NCI-H187 (cell line): ENCODE results near the gene PDHB.

Experiments used
- DNase-seq, 2 experiments: peaks; one replicate each; lab custom pipeline; 2025; lab: John Stamatoyannopoulos, UW

The PDHB gene

DNA sequence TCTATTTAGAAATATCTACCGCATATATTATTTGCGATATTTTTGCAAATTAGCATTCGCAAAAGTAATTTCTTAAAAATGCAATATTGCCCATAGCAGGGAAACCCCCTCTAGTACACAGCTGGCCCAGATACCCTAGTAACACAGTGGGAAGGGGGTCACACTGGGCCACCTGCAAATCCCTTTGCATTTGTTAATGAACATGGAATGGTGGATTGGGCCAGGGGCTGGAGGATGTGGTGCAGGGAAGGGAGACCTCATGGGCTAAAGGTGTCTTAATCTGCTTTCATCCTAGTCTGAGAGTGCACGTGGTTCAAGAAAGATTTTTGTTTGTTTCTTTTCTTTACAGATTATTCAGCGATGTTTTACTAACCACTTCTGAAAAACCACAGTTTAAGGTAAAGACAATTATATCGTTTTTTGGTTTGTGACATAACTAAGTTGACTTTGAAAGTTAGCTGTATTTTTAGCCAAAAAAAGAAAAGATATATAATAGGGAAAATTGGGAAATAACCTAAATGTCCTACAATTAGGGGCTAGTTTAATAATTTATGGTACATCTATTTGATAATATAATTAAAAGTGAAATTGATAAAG, 30.0 kb downstream of the PDHB start:
- DNase-seq = no peak

DNA sequence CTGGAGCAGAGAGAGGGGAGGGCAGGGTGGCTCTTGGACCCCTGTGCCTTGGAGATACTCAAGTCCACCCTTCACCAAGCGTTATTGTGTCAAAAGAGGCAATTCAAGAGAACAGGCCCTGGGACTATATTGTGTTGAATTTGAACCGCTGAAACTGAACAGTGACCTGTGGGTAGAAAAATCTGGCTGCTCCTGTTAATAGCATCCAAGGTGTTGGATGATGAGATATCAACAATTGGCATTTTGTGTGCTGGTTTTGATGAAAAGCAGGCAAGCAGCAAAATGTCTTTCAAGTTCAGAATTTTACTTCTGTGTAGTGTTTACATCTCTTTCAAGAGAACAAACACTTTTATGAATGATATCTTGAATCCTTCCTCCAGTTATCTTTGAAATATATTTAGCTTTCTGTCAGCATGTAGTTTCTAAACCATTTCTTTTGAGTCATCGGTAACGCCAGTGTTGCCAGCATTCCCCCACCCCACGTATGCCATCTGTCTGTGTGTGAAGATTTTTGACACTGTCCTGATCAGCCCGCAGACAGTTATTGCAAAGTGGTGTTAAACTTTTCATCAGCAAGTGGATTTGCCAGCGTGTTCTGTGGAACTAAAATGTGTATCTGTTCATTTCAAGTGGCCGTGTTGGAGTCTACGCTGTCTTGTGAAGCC, 34.8 kb downstream of the PDHB start:
- DNase-seq = no peak

DNA sequence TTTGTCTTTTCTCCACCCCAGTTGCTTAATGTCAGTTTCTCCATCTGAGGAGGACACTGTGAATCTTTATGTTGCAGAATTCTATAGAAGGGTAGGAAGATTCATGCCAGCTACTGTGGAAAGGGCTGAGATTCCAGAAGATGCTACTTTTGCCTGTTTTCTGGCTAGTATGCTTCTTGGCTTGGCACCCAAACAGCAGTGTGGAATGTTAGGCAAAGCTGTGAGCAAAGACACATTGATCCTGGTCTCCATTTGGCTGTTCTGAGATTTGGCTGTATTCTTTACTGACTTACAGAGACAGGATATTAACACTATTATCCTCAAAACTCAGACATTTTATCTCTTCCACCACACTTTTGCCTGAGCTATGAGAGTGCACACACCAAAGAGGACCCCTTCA, 39.3 kb downstream of the PDHB start:
- no peak for DNase-seq

DNA sequence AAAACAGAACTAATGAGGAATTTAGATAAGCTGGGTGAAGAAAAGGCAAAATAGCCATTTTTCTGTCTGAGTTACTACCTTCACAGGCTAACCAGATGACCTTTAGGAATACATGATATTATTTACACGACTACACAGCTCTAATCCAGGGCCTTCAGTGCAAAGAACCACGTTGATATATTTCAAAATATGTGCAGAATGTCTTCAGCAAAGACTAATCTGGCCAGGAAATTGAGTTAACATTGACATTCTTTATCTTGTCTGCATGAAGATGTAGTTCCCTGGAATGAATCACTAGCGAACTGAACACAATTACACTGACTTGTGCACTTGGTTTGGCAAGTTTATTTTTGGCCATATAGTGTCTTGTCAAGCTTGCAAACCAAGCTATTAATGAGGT, 41.5 kb downstream of the PDHB start:
- no peak for DNase-seq

DNA sequence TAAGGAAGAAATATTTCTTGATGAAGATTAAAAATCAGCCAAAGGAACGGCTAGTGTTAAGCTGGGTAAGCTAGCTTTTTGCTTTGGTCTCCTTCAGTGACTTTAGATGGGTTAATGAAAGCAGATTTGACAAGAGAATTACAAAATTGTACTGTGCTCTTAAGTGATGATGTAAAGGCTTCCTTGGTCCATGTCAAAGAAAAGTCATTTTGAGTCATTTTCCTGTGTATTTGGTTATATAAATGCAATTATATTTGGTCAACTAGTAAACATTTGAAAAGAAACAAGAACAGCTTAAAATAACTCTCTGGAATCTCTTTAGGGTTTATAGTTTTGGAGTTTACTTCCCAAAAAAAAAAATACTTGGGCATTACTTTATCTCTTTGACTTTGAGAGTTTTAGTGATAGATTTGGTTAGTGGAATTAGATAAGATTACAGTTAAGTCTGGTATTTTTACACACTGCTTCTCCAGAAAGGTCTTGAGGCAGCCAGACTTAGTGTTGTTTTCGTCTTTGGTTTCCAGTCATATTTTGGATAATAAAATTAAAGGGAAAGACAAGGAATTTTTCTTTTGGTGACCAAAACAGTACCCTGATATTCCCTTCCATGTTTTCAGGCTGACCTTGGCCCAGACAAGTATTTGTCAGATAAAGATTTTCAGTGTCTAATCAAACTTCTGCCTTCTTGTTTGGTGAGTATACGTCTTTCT, 42.3 kb downstream of the PDHB start:
- no peak for DNase-seq

DNA sequence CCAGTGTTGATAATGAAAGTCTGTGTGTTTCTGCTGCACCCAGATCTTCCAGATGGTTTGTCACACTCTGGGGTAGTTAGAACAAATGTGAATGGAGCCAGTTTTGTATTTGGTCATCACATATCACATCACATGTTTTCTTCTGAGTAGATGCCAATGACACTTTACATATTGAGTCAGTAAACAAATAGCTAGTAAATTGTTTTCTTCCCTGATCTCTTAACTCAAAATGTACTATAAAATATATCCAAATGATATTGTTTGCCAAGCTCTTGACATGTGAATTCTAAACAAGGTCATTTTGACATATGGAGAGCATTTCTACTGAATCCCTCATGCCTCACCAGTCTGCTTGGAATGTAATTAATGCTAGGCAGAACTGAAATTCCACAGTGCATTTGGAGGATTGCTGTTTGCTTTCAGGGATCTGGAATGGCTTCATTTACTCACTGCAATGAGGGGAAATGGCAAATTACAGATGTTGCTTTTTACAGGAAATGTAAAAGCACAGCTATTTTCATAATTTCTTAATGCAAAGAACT, 45.0 kb downstream of the PDHB start:
- DNase-seq = no peak

DNA sequence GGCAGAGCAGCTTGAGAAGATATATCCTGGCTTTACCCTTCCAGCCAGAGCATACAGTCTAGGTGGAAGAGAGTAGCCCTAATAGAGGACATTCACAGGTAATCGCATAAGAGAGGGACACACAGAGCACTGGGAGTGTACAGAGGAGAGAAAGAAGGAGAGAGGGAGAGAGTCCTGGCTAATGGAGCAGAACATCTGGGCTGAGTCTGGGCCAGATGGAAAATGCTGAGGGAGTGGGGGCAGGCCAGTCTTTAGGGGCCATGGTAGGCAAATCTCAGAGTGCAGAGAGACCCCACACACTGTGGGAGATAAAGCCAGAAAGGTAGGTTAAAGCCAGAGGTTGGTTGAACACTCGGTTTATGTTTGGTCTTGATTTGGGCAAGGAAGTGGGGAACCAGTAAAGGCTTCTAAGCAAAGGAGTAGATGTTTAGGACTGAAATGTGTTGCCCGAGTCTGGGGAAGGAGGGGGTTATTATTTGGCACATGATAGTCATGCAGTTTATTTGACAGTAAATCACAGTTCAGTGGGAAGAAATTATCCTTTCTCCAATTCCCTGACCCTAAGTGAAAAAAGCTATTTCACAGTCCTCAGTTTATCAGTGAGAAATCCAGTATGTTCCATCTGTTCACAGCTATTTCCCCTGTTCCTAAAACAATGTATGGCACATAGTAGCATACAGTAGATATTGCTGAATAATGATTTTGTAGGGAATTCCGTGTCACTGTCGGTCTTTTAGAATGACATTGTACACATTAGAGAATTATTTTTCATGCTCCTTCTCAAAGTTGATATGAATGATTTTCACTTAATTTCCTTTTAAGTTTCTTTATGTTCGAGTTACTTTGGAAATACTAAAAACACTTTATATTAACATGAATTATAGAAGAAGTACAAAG, 45.7 kb downstream of the PDHB start:
- no peak for DNase-seq

DNA sequence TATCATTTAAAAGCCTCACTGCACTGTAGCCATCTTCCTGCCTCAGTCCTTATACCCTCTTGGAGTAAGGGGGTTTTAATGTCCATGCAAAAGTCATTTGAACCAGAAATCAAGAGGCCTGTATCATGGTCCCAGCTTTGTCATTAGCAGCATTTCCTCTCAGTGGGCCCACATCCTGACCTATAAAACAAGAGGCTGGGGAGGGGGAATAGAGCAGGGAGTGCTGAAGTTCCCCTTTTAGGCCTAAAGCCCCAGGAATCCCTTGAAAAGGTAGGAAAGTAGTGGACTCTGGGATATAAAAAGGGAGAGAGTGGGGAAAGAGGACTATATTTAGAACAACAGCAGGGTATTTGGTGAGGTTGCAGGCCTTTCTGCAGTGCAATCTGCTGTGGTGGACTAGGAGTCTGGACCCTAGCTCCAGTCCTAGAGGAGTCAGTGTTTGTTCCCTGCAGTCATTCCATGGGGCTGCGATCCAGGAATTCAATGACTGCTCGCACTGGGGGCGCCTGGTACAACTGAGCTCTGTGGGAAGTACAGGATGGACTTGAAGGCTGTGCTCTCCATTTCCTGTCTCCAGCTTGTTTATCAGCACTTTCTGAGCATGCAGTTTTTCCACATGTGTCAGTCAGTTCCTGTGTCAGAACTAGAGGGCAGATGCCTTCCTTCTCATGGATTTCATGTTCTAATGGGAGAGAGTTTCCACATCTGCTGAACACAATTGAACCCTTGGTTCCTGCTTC, 46.8 kb downstream of the PDHB start:
- no peak for DNase-seq

DNA sequence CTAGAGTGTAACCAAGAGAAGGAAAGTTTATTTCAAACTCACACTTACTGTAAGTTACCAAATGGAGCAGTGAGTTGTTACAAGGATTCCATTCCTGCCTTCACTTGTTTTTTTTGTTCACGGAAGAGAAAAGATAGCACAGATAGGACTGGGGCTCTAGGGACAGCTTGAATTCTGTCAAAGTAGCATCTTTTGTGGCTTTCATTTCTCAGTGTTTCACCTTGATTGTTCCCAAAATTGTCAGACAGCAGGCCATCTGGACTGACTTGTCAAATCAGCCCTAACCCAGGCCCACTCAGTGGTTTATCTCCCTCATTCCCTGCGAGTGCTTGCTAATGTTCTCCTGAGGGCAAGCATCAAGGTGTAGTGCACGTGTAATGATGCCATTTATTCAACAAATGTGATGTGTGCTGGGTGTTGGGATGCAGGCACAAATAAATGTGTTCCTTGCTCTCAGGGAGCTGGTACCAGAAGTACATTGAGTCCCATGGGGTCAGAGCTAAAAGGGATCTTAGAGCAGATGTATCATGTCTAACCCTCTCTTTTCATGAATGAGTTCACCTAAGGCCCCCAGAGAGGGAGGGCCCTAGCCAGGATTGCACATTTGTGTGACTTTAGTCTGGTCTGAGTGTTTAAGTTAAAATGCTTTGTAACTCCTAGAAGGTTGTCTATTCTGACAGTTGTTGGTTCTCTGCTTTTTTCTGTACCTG, 49.1 kb downstream of the PDHB start:
- no peak for DNase-seq

DNA sequence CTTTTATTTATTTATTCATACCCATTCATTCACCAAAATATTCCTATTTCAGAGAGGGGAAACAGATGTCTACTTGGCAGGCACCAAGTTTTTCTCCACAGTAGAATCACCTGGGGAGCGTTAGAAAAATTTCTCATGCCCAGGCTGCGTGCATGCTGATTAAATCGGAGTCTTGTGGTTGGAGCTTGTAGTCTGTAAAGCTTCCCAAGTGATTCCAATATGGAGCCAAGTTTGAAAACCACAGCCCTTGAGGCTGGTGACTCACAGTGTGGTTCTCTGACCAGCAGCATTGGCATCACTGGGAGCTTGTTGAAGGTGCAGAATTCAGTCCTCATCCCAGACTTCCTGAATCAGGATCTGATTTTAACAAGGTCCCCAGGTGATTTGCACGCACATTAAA, 49.7 kb downstream of the PDHB start:
- no peak for DNase-seq

DNA sequence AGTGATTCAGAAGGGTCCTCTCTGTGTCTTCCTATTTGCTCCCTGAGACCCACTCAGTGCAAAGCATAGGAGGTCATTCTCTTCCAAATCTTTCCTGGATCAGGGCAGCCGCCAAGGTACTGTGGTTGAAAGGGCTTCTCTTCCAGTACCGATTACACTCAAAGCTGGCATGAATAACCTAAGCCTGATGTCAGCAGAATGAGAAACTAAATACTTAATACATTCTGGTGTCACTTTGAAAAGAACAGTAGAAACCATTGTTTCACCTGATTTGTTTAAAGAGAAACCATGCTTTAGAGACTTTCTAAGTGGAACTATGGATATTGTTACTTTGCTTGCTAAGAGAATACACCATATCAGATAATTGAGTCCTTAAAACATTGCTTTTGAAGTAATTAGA, 50.2 kb downstream of the PDHB start:
- DNase-seq = no peak

DNA sequence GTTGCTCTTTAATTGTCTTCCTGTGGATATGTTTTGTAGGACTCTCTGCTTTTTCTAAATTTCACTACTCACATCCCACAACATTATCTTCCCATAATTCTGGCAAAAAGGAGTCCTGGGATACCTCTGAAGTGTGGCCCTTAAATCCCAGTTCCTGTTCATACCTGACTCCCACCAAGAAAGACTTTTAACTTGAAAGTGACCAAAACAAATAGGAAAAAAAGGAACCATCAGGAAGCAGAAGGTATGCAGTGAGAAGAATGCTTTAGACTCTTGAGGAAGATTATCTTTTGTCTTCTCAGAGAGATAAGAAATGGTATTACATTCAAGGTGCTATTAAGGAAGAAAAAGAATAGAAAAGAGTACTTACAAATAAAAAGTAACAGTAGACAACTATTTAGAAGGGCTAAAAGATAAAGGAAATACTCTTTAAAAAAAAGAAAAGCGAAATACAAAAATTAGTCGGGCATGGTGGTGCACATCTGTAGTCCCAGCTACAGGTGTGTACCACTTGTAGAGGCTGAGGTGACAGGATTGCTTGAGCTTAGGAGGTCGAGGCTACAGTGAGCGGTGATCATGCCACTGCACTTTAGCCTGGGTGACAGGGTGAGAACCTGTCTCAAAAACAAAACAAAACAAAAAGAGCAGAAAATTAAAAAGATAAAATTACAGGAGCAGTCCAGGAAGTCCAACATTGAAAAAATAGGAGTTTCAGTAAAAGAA, 54.1 kb downstream of the PDHB start:
- DNase-seq = no peak

DNA sequence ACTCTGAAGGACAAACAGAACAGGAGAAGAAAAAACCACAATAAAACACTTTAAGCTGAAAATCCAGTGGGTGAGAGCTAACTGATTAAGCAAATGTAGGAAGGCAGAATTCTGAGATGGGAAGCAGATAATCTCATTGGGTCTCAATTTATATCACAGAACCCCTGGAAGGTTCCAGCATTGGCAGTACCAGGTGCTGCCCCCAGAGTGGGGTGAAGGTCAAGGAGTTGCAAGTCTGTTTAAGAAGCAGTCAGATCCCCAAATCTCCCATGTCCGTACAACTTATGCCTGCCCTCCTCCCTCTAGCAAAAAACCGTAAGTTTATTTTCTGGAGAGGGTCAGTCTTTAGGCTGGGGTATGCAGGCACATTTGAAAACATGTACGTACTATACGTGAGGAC, 55.9 kb downstream of the PDHB start:
- no peak for DNase-seq
